Fibroblast of lung (primary cell): ENCODE measurements around the gene BABAM2.

Source experiments
- EZH2 ChIP-seq: IDR thresholded peaks from 2 replicates; pipeline ENCODE4 v1.5.1; 2012; ENCODE audit warnings: low read length, control low read depth, mild to moderate bottlenecking; ENCODE audit errors: missing control alignments
- TF ChIP-seq, protein P1 (sequence below), 2 donors: IDR thresholded peaks in 1 of 2; conservative IDR thresholded peaks in 1 of 2; 1 replicate in 1 of 2; 2 replicates in 1 of 2; pipeline ENCODE4 v1.5.1; 2011 to 2012; ENCODE audit warnings: low read length in 2 of 2, control low read depth in 1 of 2, inconsistent platforms in 1 of 2, low read depth in 1 of 2, mild to moderate bottlenecking in 1 of 2

DNA sequence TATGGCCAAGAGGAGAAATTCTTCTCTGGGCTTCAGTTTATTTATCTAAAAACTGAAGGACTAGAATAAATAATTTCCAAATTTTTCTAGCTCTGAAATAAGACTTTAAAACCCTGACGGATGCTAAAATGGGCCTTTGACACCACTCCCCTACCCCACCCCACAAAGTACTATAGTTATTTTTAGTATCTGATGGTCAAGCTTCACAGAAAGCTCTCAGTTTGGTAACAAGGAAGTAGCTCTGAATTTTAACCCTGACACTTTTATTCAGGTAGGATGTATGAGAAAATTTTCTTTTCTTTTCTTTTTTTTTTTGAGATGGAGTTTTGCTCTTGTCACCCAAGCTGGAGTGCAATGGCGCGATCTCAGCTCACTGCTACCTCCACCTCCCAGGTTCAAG lies 2.7 kb upstream of the BABAM2 start:
- TF ChIP-seq, protein P1, sequence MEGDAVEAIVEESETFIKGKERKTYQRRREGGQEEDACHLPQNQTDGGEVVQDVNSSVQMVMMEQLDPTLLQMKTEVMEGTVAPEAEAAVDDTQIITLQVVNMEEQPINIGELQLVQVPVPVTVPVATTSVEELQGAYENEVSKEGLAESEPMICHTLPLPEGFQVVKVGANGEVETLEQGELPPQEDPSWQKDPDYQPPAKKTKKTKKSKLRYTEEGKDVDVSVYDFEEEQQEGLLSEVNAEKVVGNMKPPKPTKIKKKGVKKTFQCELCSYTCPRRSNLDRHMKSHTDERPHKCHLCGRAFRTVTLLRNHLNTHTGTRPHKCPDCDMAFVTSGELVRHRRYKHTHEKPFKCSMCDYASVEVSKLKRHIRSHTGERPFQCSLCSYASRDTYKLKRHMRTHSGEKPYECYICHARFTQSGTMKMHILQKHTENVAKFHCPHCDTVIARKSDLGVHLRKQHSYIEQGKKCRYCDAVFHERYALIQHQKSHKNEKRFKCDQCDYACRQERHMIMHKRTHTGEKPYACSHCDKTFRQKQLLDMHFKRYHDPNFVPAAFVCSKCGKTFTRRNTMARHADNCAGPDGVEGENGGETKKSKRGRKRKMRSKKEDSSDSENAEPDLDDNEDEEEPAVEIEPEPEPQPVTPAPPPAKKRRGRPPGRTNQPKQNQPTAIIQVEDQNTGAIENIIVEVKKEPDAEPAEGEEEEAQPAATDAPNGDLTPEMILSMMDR (conservative IDR thresholded peaks at IDR 0.05 in 1 of 2, IDR thresholded peaks at IDR 0.05 in 1 of 2; ENCODE audit: low read depth in 1 of 2, low read length in 2 of 2): no peak
- no peak for TF ChIP-seq EZH2
